ENCODE data around the gene POLR2J.
A peak's percentile ranks its signal among the peaks of the same experiment; 100 is the strongest.
"Not testable (repeated sequence)": the region's sequence is repeated elsewhere in the genome, so short reads cannot be mapped to it uniquely, and the experiment has no call there.

Gene POLR2J

GRCh38 chr7:102467581-102468477, 10.9 kb downstream of the POLR2J start:
- no peak for DNase-seq (ENCODE audit: low read depth in 1 of 2, low spot score in 1 of 2)

- no peak for DNase-seq (ENCODE audit: low read depth in 1 of 2, low spot score in 1 of 2)
Measured at GRCh38 chr7:102466097-102466496, 12.6 kb downstream of the POLR2J start.

GRCh38 chr7:102464577-102465280, 14.0 kb downstream of the POLR2J start, which contains the start of the genes ALKBH4 and LRWD1:
TSS of gene ALKBH4 (minus strand) at chr7:102464863. CDS start at chr7:102464836, 27 bp downstream.
TSS of gene LRWD1 (plus strand) at chr7:102464984. CDS start at chr7:102465081, 97 bp downstream.
- DNase-seq (ENCODE audit: low read depth in 1 of 2, low spot score in 1 of 2): peak; percentile 90 to 96

- no peak for DNase-seq (ENCODE audit: low read depth in 1 of 2, low spot score in 1 of 2)
Measured at GRCh38 chr7:102463841-102464576, 14.7 kb downstream of the POLR2J start.

GRCh38 chr7:102460467-102460866, 18.3 kb downstream of the POLR2J start:
- DNase-seq (ENCODE audit: low read depth in 1 of 2, low spot score in 1 of 2): no peak

GRCh38 chr7:102459221-102459844, 19.4 kb downstream of the POLR2J start:
- no peak for DNase-seq (ENCODE audit: low read depth in 1 of 2, low spot score in 1 of 2)

GRCh38 chr7:102457352-102457924, 21.3 kb downstream of the POLR2J start:
- DNase-seq (ENCODE audit: low read depth in 1 of 2, low spot score in 1 of 2): no peak

GRCh38 chr7:102456327-102456726, 22.4 kb downstream of the POLR2J start:
- DNase-seq (ENCODE audit: low read depth in 1 of 2, low spot score in 1 of 2): no peak

GRCh38 chr7:102455596-102455995, 23.1 kb downstream of the POLR2J start:
- DNase-seq (ENCODE audit: low read depth in 1 of 2, low spot score in 1 of 2): no peak

- not testable (repeated sequence) for DNase-seq (ENCODE audit: low read depth in 1 of 2, low spot score in 1 of 2)
Measured at GRCh38 chr7:102454932-102455331, 23.8 kb downstream of the POLR2J start.

- DNase-seq (ENCODE audit: low read depth in 1 of 2, low spot score in 1 of 2): no peak
Measured at GRCh38 chr7:102454468-102454867, 24.3 kb downstream of the POLR2J start.

- DNase-seq (ENCODE audit: low read depth in 1 of 2, low spot score in 1 of 2): no peak
Measured at GRCh38 chr7:102453319-102453718, 25.4 kb downstream of the POLR2J start.

- DNase-seq (ENCODE audit: low read depth in 1 of 2, low spot score in 1 of 2): no peak
Measured at GRCh38 chr7:102452451-102452850, 26.3 kb downstream of the POLR2J start.

- DNase-seq (ENCODE audit: low read depth in 1 of 2, low spot score in 1 of 2): no peak
Measured at GRCh38 chr7:102451371-102452054, 27.2 kb downstream of the POLR2J start.

GRCh38 chr7:102450242-102450641, 28.5 kb downstream of the POLR2J start:
- peak; percentile 31 to 33 for DNase-seq (ENCODE audit: low read depth in 1 of 2, low spot score in 1 of 2)

- DNase-seq (ENCODE audit: low read depth in 1 of 2, low spot score in 1 of 2): no peak
Measured at GRCh38 chr7:102449136-102449535, 29.6 kb downstream of the POLR2J start.

- no peak for DNase-seq (ENCODE audit: low read depth in 1 of 2, low spot score in 1 of 2)
Measured at GRCh38 chr7:102447311-102447710, 31.4 kb downstream of the POLR2J start.

GRCh38 chr7:102446387-102447156, 32.1 kb downstream of the POLR2J start:
- DNase-seq (ENCODE audit: low read depth in 1 of 2, low spot score in 1 of 2): no peak

- no peak for DNase-seq (ENCODE audit: low read depth in 1 of 2, low spot score in 1 of 2)
Measured at GRCh38 chr7:102445674-102446071, 33.0 kb downstream of the POLR2J start.
